IPS-NIHi7 (cell line): ENCODE results near the gene MGP.

Source experiments
- DNase-seq: peaks from one replicate; pipeline ENCODE4 v3.0.0; 2012; ENCODE audit warnings: mixed read lengths; ENCODE audit errors: extremely low spot score

The MGP gene

DNA sequence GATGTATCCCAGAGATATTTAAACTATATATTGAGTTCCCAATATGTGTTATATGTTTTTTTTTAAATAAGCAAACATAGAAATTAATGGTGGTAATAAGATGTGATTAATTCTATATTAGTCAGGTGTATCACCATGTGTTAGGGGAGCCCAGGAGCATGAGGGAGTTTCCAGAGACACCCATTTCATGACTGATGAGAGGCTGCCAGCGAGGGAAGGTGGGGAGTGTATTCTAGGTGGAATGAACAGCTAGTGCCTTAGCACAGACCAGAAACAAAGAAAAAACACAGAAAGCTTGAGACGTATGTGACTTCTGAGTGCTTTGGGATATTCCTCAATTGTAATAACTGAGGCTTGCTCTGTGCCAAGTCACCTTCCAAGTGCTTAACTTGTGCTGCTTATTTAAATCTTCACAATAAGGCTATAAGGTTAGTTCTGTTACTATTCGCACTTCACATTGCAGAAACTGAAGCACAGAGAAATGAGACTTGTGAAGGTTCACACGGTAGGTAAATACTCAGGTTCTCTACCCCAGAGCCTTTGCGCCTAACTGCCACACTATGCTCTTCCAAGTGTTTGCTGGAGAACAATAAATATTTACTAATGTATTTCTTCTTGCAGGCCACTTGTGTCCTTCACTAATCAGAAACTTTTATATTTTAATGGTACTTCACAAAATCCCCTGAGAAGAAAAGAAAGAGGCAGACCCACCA lies 17.9 kb upstream of the MGP start:
- DNase-seq: no peak

- no peak for DNase-seq
Measured at GRCh38 chr12:14902465-14902864, 16.8 kb upstream of the MGP start.

DNA sequence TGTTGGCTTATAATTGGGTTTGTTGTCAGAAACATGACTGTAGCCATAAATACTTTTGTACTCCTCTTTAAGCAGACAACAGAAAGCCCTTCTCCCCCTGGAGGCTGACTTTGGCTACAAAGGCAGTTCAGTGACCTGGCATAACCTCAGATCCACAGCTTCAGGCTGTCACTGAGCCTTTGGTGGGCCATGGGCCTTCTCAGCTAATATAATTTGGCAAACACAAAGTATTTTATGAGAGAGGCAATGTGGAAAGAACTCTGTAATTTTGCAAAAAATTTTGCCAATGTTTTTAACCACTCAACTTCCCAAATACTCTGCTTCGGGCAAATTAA lies 15.5 kb upstream of the MGP start:
- DNase-seq: peak; percentile 25

DNA sequence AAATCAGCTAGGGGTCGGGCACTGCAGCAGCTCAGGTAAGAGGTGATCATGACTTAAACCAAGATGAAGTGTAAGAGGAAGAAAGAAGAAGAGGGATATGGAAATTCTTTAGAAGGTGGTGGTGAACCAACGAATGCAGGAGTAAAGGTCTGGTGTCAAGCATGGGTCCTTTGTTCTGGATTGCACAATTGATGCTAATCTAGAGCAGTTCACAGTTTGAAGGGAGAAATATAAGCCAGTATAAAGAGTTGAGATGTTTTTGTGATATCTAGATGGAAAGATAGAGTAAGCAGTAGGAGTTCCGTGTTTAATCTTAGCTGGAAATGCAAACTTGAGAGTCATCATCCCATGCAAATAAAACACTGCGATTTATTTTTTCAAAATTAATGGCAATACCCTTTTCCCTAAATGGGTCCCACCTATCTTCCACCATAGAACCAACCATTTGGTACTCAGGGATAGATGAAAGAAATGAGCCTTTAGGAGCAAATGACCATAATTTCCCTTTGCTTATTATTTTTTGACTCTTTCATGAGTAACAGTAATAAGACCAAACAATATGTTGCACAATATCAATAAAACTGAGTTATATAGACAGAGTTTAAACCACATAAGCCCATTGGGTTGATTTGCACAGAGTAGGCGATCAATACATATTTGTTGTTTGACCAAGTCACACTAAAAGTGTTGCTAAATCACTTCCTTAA lies 15.0 kb upstream of the MGP start:
- DNase-seq: no peak

- no peak for DNase-seq
Measured at GRCh38 chr12:14896521-14897169, 11.0 kb upstream of the MGP start.

GRCh38 chr12:14893506-14894250 lies 8.0 kb upstream of the MGP start:
- no peak for DNase-seq

GRCh38 chr12:14892726-14893505 lies 7.3 kb upstream of the MGP start:
- DNase-seq: no peak

- DNase-seq: no peak
Measured at GRCh38 chr12:14890701-14891100, 5.0 kb upstream of the MGP start.

GRCh38 chr12:14886271-14886670 lies 617 bp upstream of the MGP start:
- no peak for DNase-seq

- no peak for DNase-seq
Measured at GRCh38 chr12:14884458-14884878, 1.2 kb downstream of the MGP start.

GRCh38 chr12:14883686-14884085 lies 2.0 kb downstream of the MGP start:
- DNase-seq: no peak

DNA sequence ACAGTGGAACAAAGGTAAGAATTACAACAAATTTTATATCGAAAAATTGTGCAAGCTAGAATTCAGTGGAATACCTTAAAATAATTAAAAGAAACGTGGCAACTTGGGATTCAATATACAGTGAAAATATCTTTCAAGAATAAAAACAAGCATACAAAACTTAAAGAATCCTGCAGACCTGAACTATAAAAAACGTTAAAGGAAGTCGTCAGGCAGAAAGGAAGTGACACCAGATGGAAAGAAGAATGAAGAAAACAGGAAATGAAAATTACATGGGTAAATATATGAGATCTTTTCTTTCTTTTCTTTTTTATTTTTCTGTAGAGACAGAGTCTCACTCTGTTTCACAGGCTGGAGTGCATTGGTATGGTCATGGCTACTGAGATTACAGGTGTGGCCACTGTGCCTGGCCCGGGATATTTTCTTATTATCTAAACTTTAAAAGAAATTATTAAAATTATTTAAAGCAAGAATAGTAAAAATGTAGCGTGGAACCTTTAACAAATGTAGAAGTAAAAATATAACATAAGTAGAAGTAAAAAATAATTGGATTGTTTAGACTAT lies 4.7 kb downstream of the MGP start:
- no peak for DNase-seq

DNA sequence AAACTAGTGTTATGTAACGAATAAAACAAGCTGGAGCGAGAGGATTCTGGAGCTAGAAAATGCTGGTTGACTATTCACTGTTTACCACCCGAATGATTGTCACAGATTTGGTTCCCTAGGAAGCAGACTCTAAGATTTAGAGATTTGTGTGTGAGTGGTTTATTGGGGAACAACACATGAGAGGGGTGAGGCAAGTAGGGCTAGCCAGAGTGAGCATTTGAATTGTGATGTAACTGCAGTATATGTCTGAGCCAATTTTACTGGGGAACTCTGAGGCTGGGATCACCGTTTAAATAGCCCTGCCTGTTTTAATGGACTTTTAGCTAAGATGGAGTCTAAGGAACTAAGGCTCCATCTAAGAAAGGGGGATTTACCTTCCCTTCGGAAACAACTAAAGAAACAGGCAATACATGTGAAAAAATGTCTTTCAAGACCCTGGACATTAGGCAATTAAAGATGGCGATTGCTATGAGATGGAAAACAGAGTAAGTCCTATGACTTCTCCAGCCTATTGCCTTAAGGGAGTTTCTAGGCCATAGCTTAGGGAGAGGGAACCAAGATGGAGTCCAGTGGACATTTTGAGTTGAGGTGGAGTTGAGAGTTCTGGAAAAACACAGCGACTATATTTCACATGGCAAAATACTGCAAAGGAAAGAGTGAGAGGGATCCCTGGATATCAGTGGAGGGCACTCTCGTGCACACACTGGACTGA lies 6.3 kb downstream of the MGP start:
- DNase-seq: no peak

- no peak for DNase-seq
Measured at GRCh38 chr12:14878488-14878887, 7.2 kb downstream of the MGP start.

DNA sequence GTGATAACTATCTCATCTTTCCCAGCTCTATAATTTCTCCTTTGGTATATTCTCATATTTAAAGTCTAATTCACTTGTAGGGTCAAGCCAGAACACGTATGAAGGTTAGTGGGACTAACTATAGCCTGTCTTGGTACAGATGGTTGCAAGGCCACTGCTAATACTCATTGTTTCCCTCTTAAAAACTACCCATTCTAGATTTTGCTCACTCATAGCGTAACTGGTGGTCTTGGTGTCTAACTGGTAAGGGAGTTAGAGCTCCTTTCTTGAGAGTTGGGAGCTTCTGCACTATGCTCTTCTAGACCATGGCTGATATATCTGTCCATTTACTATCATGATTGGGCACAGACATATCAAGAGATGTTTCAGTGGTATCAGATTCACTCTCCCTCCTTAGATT lies 8.8 kb downstream of the MGP start:
- DNase-seq: no peak

DNA sequence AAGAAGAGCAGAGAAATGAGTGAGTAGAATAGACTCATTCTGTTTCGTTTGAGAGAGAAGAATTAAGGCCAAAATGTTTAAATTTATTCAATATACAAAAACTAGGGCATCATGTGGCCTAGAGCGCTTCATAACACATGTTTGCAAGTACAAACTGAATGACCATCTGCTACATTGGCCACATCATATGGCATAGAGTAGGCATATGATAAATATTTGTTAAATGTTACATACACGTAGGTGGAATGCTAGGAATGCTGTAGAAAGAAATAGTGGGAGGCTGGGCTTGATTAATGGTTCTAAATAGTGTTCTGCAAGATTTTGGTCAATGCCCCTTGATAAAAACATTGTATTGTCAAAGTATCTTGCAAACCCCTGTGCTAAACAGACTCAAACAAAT lies 10.8 kb downstream of the MGP start:
- DNase-seq: no peak

- no peak for DNase-seq
Measured at GRCh38 chr12:14873440-14874185, 12.0 kb downstream of the MGP start.

GRCh38 chr12:14871886-14872285 lies 13.8 kb downstream of the MGP start:
- no peak for DNase-seq

- no peak for DNase-seq
Measured at GRCh38 chr12:14871247-14871646, 14.4 kb downstream of the MGP start.

GRCh38 chr12:14868916-14869506 lies 16.6 kb downstream of the MGP start:
- DNase-seq: no peak
